ENCODE data around the gene ANKRD11.

The ANKRD11 gene

DNA sequence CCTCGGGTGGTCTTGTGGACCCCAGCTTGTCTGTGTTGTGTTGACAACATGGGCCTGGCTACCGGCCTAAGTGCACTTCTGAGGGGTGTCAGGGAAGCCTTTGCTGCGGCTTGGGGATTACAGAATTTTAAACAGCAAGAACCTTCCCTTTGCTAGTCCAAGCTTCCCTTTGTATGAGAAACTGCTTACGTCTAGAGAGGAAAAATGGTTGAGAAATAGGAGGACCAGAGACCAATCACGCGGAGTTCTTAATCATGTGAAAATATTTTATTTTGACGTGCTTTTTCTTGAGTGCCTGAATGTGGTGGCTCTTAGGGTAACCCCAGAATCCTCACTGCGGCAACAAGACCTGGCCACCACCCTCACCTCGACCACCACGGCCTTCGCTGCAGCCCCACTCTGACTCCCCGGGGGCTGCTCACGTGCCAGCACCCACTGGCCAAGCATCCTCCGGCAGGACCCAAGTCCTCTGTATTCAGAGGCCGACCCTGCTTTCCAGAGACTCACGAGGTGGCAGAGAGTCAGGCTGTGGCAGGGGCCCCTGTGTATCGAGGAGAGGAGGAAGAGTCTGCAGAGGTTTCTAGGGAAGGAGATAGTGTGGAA is 191.6 kb downstream of the ANKRD11 start:
- no peak for DNase-seq (ENCODE audit: low read depth in 2 of 2)

DNA sequence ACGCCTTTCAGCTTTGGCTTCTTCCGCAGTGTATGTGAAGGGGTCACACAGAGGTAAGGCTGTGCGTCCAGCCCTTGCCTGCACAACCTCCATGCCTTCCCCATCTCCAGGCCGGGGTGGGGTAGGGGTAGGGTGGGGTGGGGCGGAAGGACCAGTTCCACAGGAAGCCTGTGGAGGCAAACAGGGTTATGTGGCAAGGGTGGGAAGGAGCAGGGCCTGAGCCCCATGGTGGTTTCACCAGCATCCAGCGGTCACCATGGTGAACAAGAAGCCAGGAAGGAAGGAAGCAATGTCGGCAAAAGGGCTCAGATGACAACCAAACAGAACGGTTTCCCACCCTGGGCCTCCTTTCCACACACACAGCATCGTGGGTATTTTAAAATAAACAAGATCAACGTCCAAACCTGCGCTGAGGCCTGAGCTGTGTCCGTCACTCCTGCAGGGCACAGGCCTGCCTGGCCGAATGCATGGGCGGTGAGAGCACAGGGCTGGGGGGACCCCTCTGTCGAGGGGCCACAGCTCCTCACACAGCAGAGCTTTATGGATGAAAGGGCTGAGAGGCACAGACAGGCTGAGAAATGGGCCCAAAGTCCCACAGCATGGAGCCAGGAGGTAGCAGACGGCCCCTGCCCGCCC is 192.3 kb downstream of the ANKRD11 start:
- DNase-seq (ENCODE audit: low read depth in 2 of 2), result no peak

DNA sequence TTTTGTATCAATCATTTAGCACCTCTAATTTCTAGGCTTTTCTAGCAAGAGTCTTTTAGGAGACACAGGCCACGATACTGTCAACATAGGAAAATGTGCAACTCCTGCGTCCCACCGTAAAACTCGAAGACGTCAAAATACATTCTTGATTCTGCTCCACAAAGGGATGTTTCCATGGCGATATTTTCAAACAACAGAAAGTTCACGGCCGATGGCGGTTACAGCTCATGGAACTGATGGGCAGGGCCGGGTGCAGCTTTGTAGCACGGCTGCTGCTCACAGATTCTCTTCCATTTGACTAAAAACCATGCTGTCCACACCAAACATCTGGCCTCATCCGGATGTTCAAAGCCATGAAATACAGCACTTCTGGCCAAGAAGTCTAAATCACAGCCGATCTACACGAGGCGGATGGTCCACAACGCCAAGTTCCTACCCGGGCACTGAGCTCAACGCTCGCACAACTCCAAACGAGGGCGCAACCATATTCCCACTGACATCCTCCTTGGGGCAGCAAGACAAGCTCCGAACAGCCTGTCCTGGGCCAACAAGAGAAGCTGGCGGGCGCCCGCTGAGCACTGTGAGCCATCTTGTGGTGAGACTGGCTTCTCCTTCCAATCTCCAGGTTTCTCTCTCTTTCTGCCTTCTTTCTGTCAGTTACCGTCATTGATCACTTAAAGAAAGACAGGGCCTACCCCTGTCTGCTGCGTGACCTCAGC is 193.0 kb downstream of the ANKRD11 start:
- DNase-seq (ENCODE audit: low read depth in 2 of 2), result no peak

DNA sequence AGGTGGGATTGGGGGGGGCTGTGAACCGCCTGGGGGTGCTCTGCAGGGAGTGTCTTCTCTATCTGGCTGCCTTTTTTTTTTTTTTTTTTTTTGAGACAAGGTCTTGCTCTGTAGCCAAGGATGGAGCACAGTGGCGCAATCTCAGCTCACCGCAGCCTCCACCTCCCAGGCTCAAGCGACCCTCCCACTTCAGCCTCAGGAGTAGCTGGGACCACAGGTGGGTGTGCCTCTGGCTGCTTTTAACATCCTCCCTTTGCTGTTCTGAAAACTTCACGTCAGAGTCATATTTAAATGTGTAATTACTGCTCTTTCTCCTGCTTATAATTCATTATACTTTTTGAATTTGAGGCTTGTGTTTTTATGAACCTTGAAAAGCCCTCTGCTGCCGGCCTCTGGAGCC is 194.4 kb downstream of the ANKRD11 start:
- DNase-seq (ENCODE audit: low read depth in 2 of 2), result no peak

DNA sequence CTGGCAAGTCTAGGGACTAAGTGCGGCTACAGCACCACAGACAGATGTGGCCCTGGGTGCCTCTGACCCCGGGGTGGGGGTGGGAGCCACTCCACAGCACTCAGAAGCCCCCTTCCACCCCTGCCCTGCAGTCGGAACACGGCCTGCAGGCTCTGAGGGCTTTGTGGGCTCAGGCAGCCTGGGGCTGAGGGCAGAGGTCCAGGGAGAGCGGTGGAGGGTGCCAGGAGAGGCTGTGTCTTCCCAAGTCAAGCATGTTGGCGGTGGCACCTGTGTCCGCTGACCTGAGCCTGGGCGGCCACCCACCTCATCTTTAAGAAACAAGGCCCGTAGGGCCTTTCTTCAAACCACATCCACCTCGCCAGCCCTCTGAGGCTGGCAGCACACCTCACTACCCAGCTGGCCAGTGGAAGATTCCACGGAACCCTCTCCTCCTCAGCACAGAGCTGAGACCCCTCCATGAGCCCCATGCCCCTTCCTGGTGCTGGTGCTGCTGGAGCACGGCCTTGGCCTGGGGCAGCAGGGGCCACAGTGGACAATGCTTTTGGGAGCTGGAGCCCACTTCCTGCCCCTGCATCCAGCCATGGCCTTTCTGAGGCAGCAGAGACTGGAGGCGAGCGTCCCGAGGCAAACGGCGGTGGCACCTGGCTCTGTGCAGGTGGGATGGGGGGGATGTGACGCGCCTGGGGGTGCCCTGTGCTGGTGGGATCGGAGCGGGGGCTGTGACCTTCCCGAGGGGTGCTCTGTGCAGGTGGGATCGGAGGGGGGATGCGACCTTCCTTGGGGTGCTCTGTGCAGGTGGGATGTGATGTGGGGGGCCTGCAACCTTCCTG is 195.1 kb downstream of the ANKRD11 start:
- DNase-seq (ENCODE audit: low read depth in 2 of 2), result no peak

DNA sequence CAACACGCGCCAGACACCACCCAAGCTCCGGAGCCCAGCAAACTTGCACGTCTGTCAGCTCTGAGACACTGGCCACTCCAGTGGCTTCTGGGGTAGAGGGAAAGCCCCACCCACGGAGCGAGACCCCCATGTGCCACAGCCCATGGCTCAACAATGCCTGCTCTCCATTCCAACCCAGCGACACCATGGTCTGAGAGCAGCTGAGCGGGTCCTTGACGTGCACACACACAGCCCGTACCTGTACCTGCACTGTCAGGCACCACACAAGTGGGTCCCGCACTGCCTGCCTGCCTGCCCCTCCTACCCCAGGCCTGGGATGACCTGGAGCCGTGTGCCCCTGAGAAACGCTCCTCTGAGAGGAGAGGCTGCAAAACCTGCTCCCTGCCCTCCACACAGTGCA is 195.9 kb downstream of the ANKRD11 start:
- DNase-seq (ENCODE audit: low read depth in 2 of 2), result no peak

DNA sequence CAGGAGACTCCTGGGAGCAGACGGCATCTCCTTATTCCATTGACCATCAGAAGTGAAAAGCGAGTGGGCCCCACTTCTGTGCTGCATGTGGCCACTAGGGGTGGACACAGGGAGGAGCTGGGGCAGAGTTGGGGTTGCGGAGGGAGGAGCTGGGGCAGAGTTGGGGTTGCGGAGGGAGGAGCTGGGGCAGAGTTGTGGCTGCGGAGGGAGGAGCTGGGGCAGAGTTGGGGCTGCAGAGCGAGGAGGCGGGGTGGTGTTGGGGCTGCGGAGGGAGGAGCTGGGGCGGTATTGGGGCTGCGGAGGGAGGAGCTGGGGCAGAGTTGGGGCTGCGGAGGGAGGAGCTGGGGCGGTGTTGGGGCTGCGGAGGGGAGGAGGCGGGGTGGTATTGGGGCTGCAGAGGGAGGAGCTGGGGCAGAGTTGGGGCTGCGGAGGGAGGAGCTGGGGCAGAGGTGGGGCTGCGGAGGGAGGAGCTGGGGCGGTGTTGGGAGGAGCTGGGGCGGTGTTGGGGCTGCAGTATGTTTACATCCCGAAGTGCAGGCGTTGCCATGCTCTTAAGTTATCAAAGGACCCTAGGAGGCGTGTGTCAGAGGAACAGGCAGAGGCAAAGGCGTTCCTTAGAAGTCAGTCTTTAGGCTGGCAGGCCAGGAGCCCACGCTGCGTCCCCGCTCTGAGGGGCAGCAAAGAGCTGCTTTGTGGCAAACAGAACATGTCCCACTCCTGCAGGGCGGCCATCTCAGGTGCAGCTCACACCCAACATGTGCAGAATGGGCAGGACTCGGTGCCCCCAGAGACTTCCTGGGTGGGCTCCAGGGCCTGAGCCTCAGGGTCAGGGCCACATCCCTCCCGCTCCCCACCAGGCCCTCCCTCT is 196.9 kb downstream of the ANKRD11 start:
- DNase-seq (ENCODE audit: low read depth in 2 of 2), result no peak

DNA sequence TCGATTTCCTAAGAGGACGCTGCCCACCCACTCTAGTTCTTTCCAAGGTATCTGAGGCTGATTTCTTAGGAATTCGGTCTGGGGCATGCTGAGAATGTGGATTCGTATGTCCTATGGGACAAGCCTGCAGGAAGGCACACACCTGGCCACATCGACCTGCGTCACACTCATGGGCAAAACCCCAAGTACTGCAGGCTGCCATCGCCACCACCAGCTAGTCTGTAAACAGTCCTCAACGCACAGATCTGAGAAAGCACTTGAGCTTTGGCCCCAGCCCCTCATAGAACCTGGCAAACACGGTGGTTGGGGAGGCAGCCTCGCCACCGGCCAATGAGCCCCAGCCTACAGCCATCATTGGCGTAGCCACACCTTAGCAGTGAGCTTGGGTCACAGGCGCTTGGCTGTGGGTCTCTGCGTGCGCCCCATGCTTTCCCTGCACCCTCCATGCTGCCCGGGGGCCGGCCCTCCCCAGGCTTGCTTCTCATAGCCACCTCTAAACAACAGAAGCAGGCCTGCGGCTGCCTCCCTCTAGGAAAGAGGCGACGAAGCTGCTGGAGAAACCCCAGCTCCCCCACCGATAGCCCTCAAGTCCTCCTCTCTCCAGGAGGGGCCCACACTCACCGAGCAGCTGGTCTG is 197.8 kb downstream of the ANKRD11 start:
- DNase-seq (ENCODE audit: low read depth in 2 of 2), result no peak

DNA sequence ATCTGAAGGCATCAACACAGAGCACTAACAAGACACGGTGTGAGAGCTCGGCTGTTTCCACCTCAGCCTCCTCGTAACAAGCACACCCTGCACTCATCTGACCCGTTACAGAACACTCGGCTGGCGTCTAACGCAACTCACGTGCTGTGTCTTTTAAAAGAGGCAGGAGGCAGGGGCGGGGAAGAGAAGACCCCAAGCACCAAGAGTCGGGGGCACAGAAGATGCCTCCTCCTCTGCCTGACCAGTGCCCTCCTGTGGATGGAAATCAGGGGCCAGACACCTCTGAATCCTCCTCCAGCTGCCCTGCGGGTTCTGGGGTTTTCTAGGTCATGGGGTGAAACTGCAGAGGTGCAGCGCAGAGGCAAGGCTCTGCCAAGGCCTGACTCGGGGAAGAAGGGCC is 198.6 kb downstream of the ANKRD11 start:
- no peak for DNase-seq (ENCODE audit: low read depth in 2 of 2)

DNA sequence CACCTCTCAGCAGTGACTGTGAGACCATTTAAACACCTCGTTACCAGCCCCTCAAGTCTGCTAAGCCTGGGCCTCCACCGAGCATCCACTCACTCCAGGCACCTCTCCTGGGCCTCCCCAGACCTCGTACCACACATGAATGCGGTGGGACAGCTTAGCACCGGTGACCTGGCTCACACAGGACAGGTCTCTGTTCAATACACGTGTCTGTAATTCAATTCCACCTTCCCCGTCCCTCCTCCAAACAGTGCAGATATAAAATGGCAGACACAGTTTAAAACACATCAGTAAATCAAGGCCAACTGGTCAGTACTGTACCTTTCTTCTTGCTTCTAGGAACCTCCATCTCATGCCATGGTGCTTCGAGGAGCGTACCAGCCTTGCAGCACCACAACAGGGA is 199.0 kb downstream of the ANKRD11 start:
- no peak for DNase-seq (ENCODE audit: low read depth in 2 of 2)

DNA sequence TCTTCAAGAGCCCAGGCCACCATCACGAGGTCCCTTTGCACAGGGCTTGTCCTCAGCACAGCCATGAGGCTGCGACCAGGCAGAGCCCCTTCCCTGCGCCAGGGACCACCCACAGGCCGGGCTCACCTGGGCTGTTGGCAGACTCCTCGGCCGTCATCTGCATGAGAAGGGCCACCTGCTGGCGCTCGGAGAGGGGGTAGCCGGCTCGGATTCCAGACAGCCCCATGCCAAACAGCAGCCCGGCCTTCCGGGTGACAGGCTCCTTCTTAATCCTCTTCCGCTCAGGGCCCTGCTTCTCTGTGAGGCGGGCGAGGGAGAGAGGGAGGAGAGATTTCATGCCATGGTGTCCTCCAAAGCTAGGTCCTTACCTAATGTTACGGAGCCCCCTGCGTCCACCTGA is 199.5 kb downstream of the ANKRD11 start:
- DNase-seq (ENCODE audit: low read depth in 2 of 2), result no peak

DNA sequence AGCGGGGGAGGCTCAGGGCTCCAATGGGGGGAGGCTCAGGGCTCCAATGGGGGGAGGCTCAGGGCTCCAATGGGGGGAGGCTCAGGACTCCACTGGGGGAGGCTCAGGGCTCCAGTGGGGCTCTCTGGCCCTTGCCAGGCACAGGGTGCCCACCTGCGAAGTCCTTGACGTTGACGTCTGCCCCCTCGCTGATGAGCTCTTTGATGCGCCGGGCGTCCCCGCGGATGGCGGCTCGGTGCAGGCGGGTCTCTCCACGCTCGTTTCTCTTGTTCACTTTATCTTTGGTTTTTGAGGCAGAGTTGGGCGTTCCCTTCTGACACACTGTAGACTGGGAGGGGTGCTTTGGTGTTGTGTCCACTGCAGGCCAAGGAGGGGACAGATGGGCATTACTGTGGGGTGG is 199.9 kb downstream of the ANKRD11 start:
- DNase-seq (ENCODE audit: low read depth in 2 of 2), result no peak

DNA sequence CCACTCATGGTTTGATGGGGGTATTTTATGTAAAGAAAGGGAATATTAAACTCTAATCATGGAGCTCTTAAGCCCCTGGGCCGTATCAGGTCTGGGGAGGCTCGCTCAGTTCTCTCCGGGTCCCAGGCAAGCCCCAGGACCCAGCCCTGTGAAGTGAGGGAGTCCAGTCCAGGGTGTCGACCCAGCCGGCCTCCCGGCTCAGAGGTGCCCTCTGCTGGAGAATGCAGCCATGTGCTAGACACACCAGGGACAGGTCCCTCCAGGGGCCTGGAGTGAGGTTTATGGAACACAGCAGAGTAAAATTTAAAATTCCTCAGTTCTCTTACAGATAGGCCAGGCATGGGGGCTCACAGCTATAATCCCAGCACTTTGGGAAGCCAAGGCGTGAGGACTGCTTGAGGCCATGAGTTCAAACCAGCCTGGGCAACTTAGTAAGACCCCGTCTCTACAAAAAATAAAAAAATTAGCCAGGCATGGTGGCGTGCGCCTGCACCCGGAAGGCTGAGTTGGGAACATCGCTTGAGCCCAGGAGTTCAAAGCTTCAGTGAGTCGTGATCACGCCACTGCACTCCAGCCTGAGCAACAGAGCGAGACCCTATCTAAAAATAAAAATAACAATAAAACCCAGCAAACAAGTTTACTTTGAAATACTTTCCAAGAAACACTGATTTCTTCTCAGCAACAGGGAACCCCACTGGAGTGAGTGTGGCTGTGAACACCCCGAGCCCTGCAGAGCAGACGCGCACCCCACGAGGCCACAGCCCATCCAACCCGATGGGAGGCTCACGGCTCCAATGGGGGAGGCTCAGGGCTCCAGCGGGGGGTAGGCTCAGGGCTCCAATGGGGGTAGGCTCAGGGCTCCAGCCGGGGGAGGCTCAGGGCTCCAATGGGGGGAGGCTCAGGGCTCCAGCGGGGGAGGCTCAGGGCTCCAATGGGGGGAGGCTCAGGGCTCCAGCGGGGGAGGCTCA is 200.6 kb downstream of the ANKRD11 start:
- peak; percentile 23 to 41 for DNase-seq (ENCODE audit: low read depth in 2 of 2)

DNA sequence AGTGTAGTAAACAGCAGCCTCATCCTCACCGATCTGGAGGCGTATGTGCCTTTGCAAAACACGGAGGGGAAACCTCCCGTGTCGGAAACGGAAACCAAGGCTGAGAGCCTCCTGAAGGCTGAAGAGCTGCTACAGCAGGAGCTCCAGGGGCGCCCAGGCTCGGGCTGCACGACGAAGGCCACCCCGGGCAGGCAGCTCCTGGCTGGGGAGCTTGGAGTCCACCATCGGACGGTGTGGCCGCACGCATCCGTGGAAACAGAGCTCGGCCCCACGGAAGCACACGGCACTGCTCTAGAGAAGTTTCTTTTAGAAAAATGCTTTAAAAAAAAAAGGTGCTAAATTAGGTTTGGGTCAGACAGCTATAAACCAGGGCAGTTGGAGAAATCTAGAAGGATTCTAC is 201.4 kb downstream of the ANKRD11 start:
- DNase-seq (ENCODE audit: low read depth in 2 of 2), result no peak

DNA sequence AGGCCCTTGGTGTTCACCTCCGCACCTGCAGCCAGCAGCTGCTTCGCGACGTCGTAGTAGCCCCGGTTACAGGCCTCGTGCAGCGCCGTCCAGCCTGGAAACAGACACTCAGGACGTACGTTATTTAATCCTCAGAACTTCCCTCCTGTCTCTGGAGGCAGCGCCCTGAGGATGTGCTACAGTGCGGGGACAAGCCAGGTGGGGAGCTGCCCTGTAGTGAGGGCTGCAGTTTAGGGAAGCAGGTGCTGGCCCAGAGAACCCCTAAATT is 201.8 kb downstream of the ANKRD11 start:
- DNase-seq (ENCODE audit: low read depth in 2 of 2), result no peak

DNA sequence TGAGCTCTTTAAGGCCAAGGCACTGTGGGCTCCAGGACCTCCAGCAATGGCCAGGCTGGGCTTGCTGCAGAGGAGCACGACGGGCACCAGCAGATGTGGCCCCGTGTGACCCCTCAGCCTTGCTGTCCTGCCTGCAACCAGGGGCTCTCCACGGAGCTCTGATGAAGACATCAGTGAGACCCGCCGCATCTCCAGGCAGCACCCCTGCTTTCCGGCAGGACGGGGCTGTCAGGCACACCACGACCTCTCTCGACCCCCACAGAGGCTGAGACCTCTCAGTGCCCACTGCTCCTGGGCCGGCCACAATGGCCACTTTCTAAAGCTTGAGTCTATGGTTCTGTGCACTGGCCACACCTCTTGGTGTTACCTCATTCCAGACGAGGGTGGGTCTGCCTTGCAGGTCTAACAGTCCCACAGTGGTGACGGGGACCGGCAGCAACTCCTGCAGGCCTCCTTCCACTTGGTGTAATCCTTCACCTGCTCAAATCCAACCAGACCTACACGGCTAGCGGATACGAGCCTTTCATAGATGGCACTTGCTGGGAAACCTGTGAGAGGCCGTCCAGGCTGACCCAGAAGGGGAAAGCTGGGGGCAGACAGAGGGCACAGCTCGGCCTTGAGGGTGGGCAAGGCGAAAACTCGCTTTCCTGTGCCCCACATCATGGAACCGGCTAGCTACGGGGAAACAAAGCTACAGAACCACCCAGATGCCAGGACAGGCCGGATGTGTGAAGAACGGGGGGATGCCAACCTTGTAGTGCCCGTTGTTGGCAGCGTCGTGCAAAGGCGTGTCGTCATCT is 202.4 kb downstream of the ANKRD11 start:
- DNase-seq (ENCODE audit: low read depth in 2 of 2), result no peak

DNA sequence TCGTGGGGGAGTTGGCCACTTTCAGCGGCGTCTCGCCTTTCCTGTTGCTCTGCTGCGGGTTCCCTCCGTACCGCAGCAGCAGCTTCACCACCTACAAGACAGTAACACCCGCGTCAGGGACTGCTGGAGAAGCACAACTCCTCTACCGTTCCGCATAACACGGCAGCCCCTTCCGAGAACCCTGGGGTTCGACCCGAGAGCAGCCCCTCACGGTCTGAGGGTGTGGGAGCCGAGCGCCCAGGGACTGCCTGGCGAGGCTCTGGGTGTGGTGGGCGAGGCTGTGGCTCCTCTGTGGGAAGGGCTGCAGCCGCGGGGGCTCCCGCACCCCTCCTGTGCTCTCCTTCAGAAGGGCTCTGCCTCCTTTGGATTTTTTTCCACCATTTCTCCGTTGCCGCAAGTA is 204.3 kb downstream of the ANKRD11 start:
- no peak for DNase-seq (ENCODE audit: low read depth in 2 of 2)

DNA sequence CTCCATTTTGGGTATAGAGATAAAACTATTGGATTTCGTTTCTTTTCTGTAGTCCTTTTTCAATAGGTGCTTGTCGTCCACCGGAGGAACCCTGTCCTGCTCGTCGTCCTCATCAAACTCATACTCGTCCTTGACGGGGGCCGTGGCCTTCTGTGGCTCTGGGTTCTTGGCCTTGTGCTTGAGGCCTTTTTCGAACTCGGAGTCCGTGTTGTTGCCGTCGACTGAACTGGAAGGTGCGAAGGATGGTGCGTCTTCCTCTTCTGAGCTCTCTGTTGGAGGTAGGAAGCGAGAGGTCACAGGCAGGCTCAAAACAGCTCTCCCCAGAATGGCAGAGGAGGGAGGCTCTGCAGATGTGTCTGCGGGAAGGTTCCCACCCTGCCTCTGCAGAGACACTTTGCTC is 205.0 kb downstream of the ANKRD11 start:
- DNase-seq (ENCODE audit: low read depth in 2 of 2), result no peak

DNA sequence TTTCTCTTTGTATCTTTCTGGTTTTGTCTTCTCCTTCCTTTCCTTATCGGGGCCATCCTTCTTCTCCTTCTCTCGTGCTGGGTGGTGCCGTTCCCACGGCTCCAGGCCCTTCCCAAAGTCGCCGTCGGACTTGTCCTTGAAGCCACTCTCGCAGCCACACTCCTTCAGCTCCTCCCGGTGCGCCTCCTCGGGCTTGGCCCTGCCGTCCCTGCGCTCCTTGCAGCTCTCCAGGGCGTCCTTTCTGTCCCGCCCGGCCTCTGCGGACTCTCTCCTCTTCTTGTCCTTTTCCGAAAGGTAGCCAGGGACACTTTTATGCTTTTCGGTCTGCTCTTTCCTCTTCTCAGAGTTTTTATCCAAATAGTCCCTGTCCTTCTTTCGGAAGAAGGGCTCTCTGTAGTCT is 206.9 kb downstream of the ANKRD11 start:
- no peak for DNase-seq (ENCODE audit: low read depth in 2 of 2)
